ENCODE data around the gene TMEM132D.

Gene TMEM132D

GRCh38 chr12:129893691-129894090 lies 10.1 kb downstream of the TMEM132D start:
- no peak overlapping the region for H3K4me3 ChIP-seq (ENCODE audit: low read length)
- no peak for TF ChIP-seq CTCF (conservative IDR thresholded peaks at IDR 0.05; ENCODE audit: low read depth, low read length)
- DNase-seq (ENCODE audit: low read depth): no peak

GRCh38 chr12:129887101-129887500 lies 16.7 kb downstream of the TMEM132D start:
- H3K4me3 ChIP-seq (ENCODE audit: low read length): no peak overlapping the region
- TF ChIP-seq CTCF (conservative IDR thresholded peaks at IDR 0.05; ENCODE audit: low read depth, low read length): no peak
- no peak for DNase-seq (ENCODE audit: low read depth)

GRCh38 chr12:129886541-129886940 lies 17.3 kb downstream of the TMEM132D start:
- no peak for DNase-seq (ENCODE audit: low read depth)
- H3K4me3 ChIP-seq (ENCODE audit: low read length): no peak overlapping the region
- TF ChIP-seq CTCF (conservative IDR thresholded peaks at IDR 0.05; ENCODE audit: low read depth, low read length): no peak

GRCh38 chr12:129885287-129885686 lies 18.5 kb downstream of the TMEM132D start:
- TF ChIP-seq CTCF (conservative IDR thresholded peaks at IDR 0.05; ENCODE audit: low read depth, low read length): no peak
- no peak for DNase-seq (ENCODE audit: low read depth)

GRCh38 chr12:129877411-129877810 lies 26.4 kb downstream of the TMEM132D start:
- no peak for TF ChIP-seq CTCF (conservative IDR thresholded peaks at IDR 0.05; ENCODE audit: low read depth, low read length)
- H3K4me3 ChIP-seq (ENCODE audit: low read length): peak overlapping the region; percentile 2
- DNase-seq (ENCODE audit: low read depth): no peak

More at GRCh38 chr12:129885287-129885686, 18.5 kb downstream of the TMEM132D start:
- H3K4me3 ChIP-seq (ENCODE audit: low read length): no peak overlapping the region

- no peak overlapping the region for H3K4me3 ChIP-seq (ENCODE audit: low read length)
- DNase-seq (ENCODE audit: low read depth): no peak
- TF ChIP-seq CTCF (conservative IDR thresholded peaks at IDR 0.05; ENCODE audit: low read depth, low read length): no peak
Observed at GRCh38 chr12:129873833-129874208, 30.0 kb downstream of the TMEM132D start.

GRCh38 chr12:129873111-129873832 lies 30.6 kb downstream of the TMEM132D start:
- DNase-seq (ENCODE audit: low read depth): no peak
- no peak overlapping the region for H3K4me3 ChIP-seq (ENCODE audit: low read length)
- TF ChIP-seq CTCF (conservative IDR thresholded peaks at IDR 0.05; ENCODE audit: low read depth, low read length): no peak

Data from retinal pigment epithelial cell (primary cell).